ENCODE measurements around the gene MORC2. TPM values are rescaled to one million over a fixed set of nuclear protein-coding genes. Genes with fewer than 3 reads are reported as not detected.

Gene MORC2
- total RNA-seq: 50.6 and 50.8 TPM in 2 replicates

DNA sequence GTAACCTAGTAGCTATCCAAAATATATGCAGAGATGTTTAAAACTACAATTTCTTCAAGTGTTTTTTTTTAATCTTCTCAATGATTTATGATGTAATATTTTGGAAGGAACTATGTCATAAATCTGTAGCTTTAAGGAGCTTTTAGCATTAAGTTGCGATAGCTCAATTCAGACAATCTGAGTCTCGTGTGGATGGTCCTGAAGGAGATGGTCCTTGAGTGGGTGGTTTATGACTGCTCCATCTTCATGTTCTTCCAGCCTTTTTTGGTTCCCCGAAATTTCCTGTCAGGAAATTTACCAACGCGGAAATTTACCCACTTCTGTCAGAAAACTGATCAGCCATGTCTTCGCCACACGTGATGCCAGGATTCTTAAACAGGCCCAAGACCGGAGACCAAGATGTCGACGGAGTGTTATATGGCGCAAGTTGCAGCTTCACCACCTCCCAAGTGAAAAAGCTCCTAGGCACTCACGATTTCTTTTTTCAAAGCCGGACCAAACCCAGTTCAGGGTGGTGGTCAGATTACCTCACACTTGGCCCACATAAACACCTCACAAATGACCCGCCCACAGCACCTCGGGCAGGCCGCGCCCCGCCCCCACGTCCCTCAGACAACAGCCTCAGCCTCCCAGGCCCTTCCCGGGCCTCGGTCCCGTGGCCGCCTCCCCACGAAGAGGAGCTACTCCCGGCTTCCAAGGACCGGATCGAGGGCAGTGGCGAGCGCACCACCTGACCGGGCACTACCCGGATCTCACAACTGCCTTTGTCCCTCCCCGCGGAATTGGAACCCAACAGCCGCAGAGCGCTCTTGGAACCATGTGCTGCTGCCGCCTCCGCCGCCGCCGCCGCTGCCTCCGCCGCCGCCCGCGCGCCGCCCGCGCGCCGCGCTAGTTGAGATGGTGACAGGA lies at the start of gene MORC2:
TSS of gene MORC2 (minus strand) at position 760 of the 909 bp plus-strand sequence. CDS start 885 bp downstream, outside the sequence.
- H3K27ac Mint-ChIP-seq: peak within 1 kb of the TSS; percentile 99

DNA sequence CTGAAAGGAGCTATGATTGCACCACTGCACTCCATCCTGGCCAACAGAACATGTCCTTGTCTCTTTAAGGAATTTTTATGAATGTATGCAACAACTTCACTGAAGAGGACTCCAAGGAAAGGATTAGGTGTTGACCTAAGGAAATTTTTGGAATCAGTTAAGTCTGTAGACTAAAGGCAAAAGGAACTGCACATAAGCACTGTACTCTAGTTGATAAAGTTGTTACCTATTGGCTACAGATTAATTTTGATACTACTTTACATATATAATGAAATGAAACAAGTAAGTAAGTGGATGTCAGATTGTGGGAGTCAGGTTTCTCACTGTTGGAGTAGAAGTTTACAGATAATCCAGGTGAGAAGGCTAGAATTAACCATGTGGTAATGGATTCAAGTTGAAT lies 37.0 kb upstream of the MORC2 start:
- no peak for DNase-seq

More for the DNA sequence above, at the start of gene MORC2:
- Mint-ChIP-seq H3K4me3 (peak within 1 kb of the TSS; percentile 98), H3K9me3 (peaks cover 19% of the 10 kb centered on the region), H3K4me1 (peaks cover 39% of the 10 kb centered on the region), H3K27me3 (peaks cover 4% of the 10 kb centered on the region), H3K36me3 (ENCODE audit: low read depth) (peaks cover 83% of the 10 kb centered on the region)
- no peak for DNase-seq
- intact Hi-C loops (cut with micrococcal nuclease): loop anchor here (2.0 to 5.0 kb wide), 6 partner anchors 46 to 1201 kb away; partner anchors contain the start of genes LIMK2, PIK3IP1, RNF185 and UQCR10

DNA sequence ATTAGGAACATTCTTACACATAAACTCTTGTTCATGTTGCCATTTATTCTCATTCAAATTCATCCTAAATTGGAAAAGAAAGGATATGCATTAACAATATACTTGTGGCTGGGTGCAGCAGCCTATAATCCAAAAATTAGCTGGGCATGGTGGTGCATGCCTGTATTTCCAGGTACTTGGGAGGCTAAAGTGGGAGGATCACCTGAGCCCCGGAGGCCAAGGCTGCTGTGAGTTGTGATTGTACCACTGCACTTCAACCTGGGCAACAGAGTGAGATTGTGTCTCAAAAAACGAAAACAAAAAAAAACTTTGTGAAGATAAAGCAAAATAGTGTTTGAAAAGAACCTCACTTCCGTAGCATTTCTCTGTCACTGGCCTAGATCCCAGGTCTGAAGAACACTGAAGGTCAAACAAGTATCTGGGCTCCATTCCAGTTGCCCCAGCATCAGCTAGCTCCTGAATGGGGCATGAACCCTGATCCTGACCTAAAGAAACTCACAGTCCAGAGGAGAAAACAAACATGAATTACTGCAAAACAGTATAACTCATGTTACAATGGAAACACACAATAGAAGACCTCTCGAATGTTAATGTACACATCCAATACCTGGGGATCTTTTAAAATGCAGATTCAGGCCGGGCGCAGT lies 32.7 kb upstream of the MORC2 start:
- no peaks in the 10 kb centered on the region for H3K27me3 Mint-ChIP-seq
- H3K4me3 Mint-ChIP-seq: no peak overlapping the region
- no peaks in the 10 kb centered on the region for H3K4me1 Mint-ChIP-seq
- intact Hi-C loops (cut with micrococcal nuclease): no loop called here
- H3K27ac Mint-ChIP-seq: no peak overlapping the region
- H3K9me3 Mint-ChIP-seq: no peaks in the 10 kb centered on the region
- DNase-seq: no peak
- no peaks in the 10 kb centered on the region for H3K36me3 Mint-ChIP-seq (ENCODE audit: low read depth)

More for the DNA sequence above, 37.0 kb upstream of the MORC2 start:
- no peak overlapping the region for H3K27ac Mint-ChIP-seq
- no peak overlapping the region for H3K4me3 Mint-ChIP-seq
- H3K27me3 Mint-ChIP-seq: no peaks in the 10 kb centered on the region
- intact Hi-C loops (cut with micrococcal nuclease): no loop called here
- H3K4me1 Mint-ChIP-seq: no peaks in the 10 kb centered on the region
- H3K9me3 Mint-ChIP-seq: peaks cover 4% of the 10 kb centered on the region
- H3K36me3 Mint-ChIP-seq (ENCODE audit: low read depth): no peaks in the 10 kb centered on the region

DNA sequence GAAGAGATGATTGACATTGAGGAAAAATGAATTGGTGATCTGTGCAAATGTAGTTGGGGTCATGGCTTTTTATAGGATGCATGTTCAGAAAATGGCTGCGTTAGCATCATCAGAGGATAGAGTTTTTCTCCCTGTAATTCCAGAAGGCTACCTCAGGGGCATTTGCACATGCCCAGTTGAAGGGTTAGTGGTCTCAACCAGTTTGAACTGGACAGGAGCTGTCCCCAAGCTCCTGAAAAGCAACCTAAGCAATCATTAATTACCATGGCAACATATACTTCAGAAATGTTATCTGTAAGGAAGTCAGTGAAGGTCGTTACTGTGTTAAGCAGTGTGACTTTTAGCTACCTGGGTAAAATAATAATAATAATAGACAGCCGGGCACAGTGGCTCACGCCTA lies 29.8 kb upstream of the MORC2 start:
- intact Hi-C loops (cut with micrococcal nuclease): no loop called here
- H3K27ac Mint-ChIP-seq: no peak overlapping the region
- H3K36me3 Mint-ChIP-seq (ENCODE audit: low read depth): peaks cover 1% of the 10 kb centered on the region
- H3K4me3 Mint-ChIP-seq: no peak overlapping the region
- peaks cover 3% of the 10 kb centered on the region for H3K4me1 Mint-ChIP-seq
- peaks cover 4% of the 10 kb centered on the region for H3K9me3 Mint-ChIP-seq
- no peak for DNase-seq
- H3K27me3 Mint-ChIP-seq: peaks cover 5% of the 10 kb centered on the region

DNA sequence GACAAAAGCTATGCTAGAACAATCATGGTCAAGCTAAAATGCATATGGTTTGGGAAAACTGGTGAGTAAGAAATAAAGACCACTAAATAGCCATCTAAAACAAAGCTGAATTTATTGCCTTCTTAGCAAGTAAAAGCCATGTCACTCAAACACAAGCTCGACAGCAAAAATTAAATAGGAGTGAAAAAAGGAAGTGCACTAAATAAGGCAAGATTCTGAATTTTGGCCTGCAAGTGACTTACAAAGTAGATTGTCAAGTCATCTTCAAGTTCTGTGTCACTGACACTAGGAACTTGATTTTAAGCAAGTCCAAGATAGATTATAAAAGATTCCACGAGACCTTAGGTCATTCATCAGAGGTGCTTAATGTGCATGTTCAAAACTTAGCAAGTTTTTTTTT lies 27.9 kb upstream of the MORC2 start:
- DNase-seq: no peak
- no peak overlapping the region for H3K27ac Mint-ChIP-seq
- intact Hi-C loops (cut with micrococcal nuclease): no loop called here
- H3K9me3 Mint-ChIP-seq: peaks cover 8% of the 10 kb centered on the region
- peaks cover 3% of the 10 kb centered on the region for H3K4me1 Mint-ChIP-seq
- H3K27me3 Mint-ChIP-seq: peaks cover 6% of the 10 kb centered on the region
- H3K4me3 Mint-ChIP-seq: no peak overlapping the region
- peaks cover 1% of the 10 kb centered on the region for H3K36me3 Mint-ChIP-seq (ENCODE audit: low read depth)

DNA sequence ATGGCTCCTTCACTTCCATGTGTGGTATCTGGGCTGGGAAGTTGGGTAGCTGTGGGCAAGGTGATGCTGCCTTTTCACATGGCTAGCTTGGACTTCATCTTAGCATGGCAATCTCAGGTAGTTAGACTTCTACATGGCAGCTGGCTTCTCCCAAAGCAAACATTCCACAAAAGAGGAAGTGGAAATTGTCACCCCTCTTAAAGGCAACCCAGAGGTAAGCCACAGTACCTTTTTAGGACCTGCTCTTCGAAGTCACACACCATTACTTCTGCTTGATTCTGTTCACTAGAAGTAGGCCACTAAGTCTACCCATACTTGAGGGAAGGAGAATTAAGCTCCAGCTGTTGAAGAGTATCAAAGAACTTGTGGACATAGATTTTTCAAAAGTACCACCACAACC lies 26.4 kb upstream of the MORC2 start:
- no peak for DNase-seq
- no peak overlapping the region for H3K27ac Mint-ChIP-seq
- H3K27me3 Mint-ChIP-seq: peaks cover 6% of the 10 kb centered on the region
- H3K9me3 Mint-ChIP-seq: peaks cover 8% of the 10 kb centered on the region
- peaks cover 3% of the 10 kb centered on the region for H3K4me1 Mint-ChIP-seq
- no peak overlapping the region for H3K4me3 Mint-ChIP-seq
- intact Hi-C loops (cut with micrococcal nuclease): no loop called here
- H3K36me3 Mint-ChIP-seq (ENCODE audit: low read depth): peaks cover 1% of the 10 kb centered on the region

DNA sequence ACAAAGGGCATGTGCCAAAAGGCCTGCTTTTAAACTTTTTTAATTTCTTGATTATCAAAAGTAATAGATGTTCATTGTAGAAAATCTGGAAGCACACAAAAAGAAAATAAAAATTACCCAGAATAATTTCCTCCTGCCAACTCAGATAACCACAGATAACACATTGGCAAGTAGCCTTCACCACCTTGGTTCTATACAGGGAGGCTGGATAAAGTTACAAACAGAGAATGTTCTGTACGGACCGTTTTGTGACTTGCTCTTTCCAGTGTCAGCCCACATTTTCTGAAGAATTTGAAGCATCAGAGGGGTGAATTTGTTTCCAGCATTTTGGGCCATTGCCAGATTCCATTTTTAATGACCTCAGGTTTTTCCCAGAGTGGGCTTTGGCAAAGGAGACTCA lies 24.0 kb upstream of the MORC2 start:
- peaks cover 6% of the 10 kb centered on the region for H3K27me3 Mint-ChIP-seq
- H3K27ac Mint-ChIP-seq: no peak overlapping the region
- no peak overlapping the region for H3K4me3 Mint-ChIP-seq
- DNase-seq: no peak
- peaks cover 3% of the 10 kb centered on the region for H3K4me1 Mint-ChIP-seq
- intact Hi-C loops (cut with micrococcal nuclease): no loop called here
- H3K36me3 Mint-ChIP-seq (ENCODE audit: low read depth): peaks cover 1% of the 10 kb centered on the region
- peaks cover 12% of the 10 kb centered on the region for H3K9me3 Mint-ChIP-seq

DNA sequence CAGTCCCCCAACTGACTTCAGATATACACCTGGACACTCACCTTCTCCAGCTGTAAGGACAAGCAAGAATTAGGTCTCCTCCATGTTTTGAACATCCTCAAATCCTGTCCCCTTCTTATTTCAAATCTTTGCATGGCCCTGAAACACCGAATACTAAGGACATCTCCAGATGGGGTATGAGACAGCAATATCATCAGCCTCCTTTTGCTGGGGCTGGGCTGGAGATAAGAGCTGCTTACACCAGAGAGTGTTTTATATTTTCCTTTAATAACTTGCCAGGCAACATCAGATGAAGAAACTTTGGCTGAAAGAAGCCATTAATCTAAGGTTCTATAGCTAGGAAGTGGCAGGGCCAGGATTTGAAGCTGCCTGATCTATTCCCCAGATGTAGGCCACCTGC lies 22.1 kb upstream of the MORC2 start:
- Mint-ChIP-seq H3K4me1 (peaks cover 3% of the 10 kb centered on the region), H3K27me3 (peaks cover 6% of the 10 kb centered on the region), H3K27ac (no peak overlapping the region), H3K4me3 (no peak overlapping the region), H3K9me3 (peaks cover 11% of the 10 kb centered on the region), H3K36me3 (ENCODE audit: low read depth) (peaks cover 1% of the 10 kb centered on the region)
- intact Hi-C loops (cut with micrococcal nuclease): no loop called here
- DNase-seq: no peak

DNA sequence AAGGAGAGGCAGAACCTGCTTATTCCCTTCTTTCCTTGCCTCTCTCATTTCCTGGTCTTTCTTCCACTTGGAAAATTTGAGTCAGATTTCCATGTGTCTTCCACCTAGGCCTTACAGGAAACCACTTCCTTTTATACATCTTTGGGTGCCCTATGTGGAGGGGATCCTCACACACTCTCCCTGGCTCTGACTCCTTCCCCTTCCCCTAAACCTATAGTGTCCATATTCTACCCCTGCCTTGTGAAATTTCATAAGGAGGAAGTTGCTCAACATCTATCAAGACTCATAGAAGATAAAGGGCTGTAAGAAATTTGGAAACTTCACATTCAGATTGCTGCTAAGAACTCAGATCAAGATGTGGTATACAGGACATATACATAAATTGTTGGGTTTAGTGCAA lies 20.9 kb upstream of the MORC2 start:
- no peak overlapping the region for H3K27ac Mint-ChIP-seq
- H3K27me3 Mint-ChIP-seq: peaks cover 2% of the 10 kb centered on the region
- peaks cover 1% of the 10 kb centered on the region for H3K36me3 Mint-ChIP-seq (ENCODE audit: low read depth)
- peaks cover 12% of the 10 kb centered on the region for H3K9me3 Mint-ChIP-seq
- DNase-seq: no peak
- H3K4me3 Mint-ChIP-seq: no peak overlapping the region
- intact Hi-C loops (cut with micrococcal nuclease): no loop called here
- no peaks in the 10 kb centered on the region for H3K4me1 Mint-ChIP-seq

DNA sequence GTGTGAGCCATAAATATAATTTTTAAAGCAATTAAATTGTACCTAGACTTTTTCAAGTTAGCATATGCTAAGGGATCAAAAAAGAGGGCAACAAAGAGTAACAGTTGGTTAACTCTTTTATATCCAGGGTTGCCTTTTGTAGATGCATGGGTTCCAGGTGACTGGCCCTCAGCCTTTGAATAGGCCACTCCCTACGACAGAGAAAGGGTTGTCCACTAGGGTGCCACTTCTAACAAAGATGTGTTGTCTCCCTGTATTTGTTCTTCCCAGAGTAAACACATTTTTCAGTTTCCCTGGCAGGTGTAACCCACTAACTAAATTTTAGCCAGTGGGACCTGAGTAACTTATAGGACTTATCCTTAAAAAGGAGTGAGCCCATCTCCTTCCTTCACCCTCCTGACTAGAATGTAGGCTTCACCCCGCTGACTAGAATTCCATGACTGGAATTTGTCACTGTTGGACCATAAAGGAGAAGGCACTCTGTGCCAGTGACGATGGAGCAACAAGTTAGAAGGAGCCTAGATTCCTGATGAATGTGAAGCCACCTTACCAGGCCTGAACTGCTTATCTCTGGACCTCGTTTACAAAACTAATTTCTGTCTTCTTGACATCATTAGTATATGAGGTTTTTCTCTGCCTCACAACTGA lies 17.1 kb upstream of the MORC2 start:
- Mint-ChIP-seq H3K36me3 (ENCODE audit: low read depth) (peaks cover 3% of the 10 kb centered on the region), H3K4me1 (no peaks in the 10 kb centered on the region), H3K27ac (no peak overlapping the region), H3K27me3 (no peaks in the 10 kb centered on the region), H3K9me3 (peaks cover 11% of the 10 kb centered on the region), H3K4me3 (no peak overlapping the region)
- DNase-seq: no peak
- intact Hi-C loops (cut with micrococcal nuclease): no loop called here

DNA sequence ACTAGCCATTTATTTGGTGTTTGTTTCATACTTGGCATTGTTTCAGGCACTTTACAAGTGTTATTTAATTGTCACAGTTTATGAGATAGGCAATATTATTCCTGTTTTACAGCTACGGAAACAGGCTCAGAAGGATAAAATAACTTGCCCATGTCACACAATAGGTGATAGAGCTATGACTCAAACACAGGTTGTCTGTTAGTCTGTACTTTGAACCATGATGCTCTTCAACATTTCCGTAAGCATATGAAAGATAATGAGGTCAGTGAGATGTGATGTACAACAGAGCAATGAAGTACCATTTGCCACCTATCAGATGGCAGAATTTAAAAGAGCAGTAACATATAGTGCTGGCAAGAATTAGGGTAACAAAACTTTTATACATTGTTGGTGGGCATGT lies 15.7 kb upstream of the MORC2 start:
- no peak overlapping the region for H3K27ac Mint-ChIP-seq
- DNase-seq: no peak
- peaks cover 3% of the 10 kb centered on the region for H3K4me1 Mint-ChIP-seq
- H3K9me3 Mint-ChIP-seq: peaks cover 15% of the 10 kb centered on the region
- intact Hi-C loops (cut with micrococcal nuclease): no loop called here
- no peak overlapping the region for H3K4me3 Mint-ChIP-seq
- no peaks in the 10 kb centered on the region for H3K27me3 Mint-ChIP-seq
- peaks cover 10% of the 10 kb centered on the region for H3K36me3 Mint-ChIP-seq (ENCODE audit: low read depth)

DNA sequence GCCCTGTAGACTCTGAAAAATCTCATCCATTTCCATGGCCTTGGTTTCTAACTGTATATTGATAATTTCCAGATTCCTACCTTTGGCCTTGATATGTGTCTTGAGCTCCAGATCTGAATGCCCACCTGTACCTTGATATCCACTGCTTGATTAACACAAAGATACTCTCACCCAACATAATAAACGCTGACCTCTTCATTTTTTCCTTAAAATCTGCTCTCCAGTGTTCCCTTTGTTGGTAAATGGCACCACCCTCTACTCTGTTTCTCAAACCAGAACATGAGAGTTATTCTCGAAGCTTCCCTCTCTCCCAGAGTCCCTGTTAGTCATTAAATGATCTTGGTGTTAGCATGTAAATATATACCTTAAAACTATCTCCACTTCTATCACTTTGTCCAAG lies 13.9 kb upstream of the MORC2 start:
- Mint-ChIP-seq H3K4me1 (peaks cover 3% of the 10 kb centered on the region), H3K36me3 (ENCODE audit: low read depth) (peaks cover 23% of the 10 kb centered on the region), H3K27me3 (no peaks in the 10 kb centered on the region), H3K9me3 (peaks cover 30% of the 10 kb centered on the region), H3K27ac (no peak overlapping the region), H3K4me3 (no peak overlapping the region)
- DNase-seq: no peak
- intact Hi-C loops (cut with micrococcal nuclease): no loop called here

DNA sequence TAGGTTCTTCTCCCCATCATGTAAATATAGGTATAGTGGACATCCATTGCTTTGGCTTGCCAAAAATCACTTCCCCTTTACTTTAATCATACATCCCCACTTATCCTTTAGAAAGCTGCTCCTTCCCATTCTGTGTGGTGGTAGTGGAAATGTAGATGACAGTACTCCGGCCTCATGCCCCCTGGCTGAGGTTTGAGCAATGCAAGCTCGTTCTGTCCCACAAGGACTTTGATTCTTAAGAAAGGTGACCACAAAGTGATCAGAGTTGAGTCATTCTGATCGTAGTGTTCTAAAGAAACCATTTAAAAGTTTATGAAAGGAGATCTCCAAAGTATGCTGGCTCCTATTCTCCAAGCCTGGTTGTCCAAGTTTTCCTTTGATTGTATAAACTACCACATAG lies 11.4 kb upstream of the MORC2 start:
- H3K4me1 Mint-ChIP-seq: peaks cover 6% of the 10 kb centered on the region
- DNase-seq: no peak
- intact Hi-C loops (cut with micrococcal nuclease): no loop called here
- peaks cover 49% of the 10 kb centered on the region for H3K9me3 Mint-ChIP-seq
- peaks cover 48% of the 10 kb centered on the region for H3K36me3 Mint-ChIP-seq (ENCODE audit: low read depth)
- H3K27ac Mint-ChIP-seq: no peak overlapping the region
- no peaks in the 10 kb centered on the region for H3K27me3 Mint-ChIP-seq
- no peak overlapping the region for H3K4me3 Mint-ChIP-seq
